HepG2 (cell line): ENCODE measurements around the gene FAM3D. TPM values are rescaled to one million over a fixed set of nuclear protein-coding genes. Genes with fewer than 3 reads are reported as not detected.
A peak's percentile ranks its signal among the peaks of the same experiment; 100 is the strongest.

Experiments
- AFF4 ChIP-seq: sonication (generic); formaldehyde crosslinking; IDR thresholded peaks from 2 replicates; pipeline ENCODE4 v1.4.0; 2020; ENCODE audit warnings: missing genetic modification reagents
- HMGXB3 ChIP-seq: sonication (generic); formaldehyde crosslinking; IDR thresholded peaks from 2 replicates; pipeline ENCODE4 v1.4.0; 2020; ENCODE audit warnings: missing genetic modification reagents, borderline replicate concordance
- NFE2L2 ChIP-seq: fragments of 150-350 bp; IDR thresholded peaks from 2 replicates; pipeline ENCODE4 v1.6.1; 2014; ENCODE audit warnings: low read length
- SMAD9 ChIP-seq: sonication (generic); formaldehyde crosslinking; IDR thresholded peaks from 2 replicates; pipeline ENCODE4 v1.5.1; 2020; ENCODE audit warnings: mild to moderate bottlenecking, missing genetic modification reagents
- SNAPC5 ChIP-seq: sonication (generic); formaldehyde crosslinking; IDR thresholded peaks from 2 replicates; pipeline ENCODE4 v1.8.1; 2023; ENCODE audit warnings: mild to moderate bottlenecking, missing genetic modification reagents, borderline replicate concordance
- ZBTB43 ChIP-seq: sonication (generic); formaldehyde crosslinking; conservative IDR thresholded peaks from 2 replicates; pipeline ENCODE4 v1.4.0; 2020; ENCODE audit warnings: missing genetic modification reagents
- ZNF142 ChIP-seq: sonication (generic); formaldehyde crosslinking; IDR thresholded peaks from 2 replicates; pipeline ENCODE4 v1.4.0; 2020; ENCODE audit warnings: missing genetic modification reagents
- ZNF274 ChIP-seq: sonication (generic); formaldehyde crosslinking; IDR thresholded peaks from 2 replicates; pipeline ENCODE4 v1.5.1; 2020; ENCODE audit warnings: mild to moderate bottlenecking, missing genetic modification reagents
- ZNF883 ChIP-seq: sonication (generic); formaldehyde crosslinking; IDR thresholded peaks from 2 replicates; pipeline ENCODE4 v1.5.1; 2020; ENCODE audit warnings: mild to moderate bottlenecking, missing genetic modification reagents; ENCODE audit errors: not compliant biosample characterization
- polyA plus RNA-seq, 8 experiments: library from polyadenylated mRNA; depleted of rRNA in 3 of 8; stranded (reverse) in 7 of 8; unstranded in 1 of 8; fragments of >200 nt; fragmentation: Illumina TruSeq in 4 of 8; extraction: Trizol in 4 of 8; gene quantifications; 2 replicates each; pipeline versions ENCODE4 v1.2.1 to v1.2.3, GENCODE V29; 2011 to 2016; ENCODE audit warnings: low read depth in 4 of 8, missing spikeins in 1 of 8, mixed read lengths in 1 of 8; ENCODE audit not compliant: insufficient read depth in 1 of 8
- total RNA-seq, 5 experiments: library from RNA; depleted of rRNA; stranded (reverse); fragments of >200 nt; fragmentation: Illumina TruSeq; extraction: Trizol; gene quantifications; 2 replicates each; pipeline ENCODE4 v1.2.3, GENCODE V29; 2016; ENCODE audit warnings: low read depth in 1 of 5

FAM3D gene
- total and polyA plus RNA-seq, 2 of the 13 experiments (the other 11 are each of a cell fraction or from before 2014, with no cell fraction given): not detected

- TF ChIP-seq ZBTB43 (no peak), AFF4 (no peak), SMAD9 (CRISPR knock-in tag) (no peak), NFE2L2 (no peak), ZNF883 (CRISPR knock-in tag) (no peak), HMGXB3 (CRISPR knock-in tag) (no peak), SNAPC5 (CRISPR knock-in tag) (no peak), ZNF274 (CRISPR knock-in tag) (0 out of 2 replicates have a peak, but pooled peaks have one; percentile 46), ZNF142 (CRISPR knock-in tag) (no peak)
These were observed 81.4 kb downstream of the FAM3D start (continued) for GRCh38 chr3:58585005-58585786.
